ENCODE results near the gene TIMM50.
A peak's percentile ranks its signal among the peaks of the same experiment; 100 is the strongest.

The TIMM50 gene

DNA sequence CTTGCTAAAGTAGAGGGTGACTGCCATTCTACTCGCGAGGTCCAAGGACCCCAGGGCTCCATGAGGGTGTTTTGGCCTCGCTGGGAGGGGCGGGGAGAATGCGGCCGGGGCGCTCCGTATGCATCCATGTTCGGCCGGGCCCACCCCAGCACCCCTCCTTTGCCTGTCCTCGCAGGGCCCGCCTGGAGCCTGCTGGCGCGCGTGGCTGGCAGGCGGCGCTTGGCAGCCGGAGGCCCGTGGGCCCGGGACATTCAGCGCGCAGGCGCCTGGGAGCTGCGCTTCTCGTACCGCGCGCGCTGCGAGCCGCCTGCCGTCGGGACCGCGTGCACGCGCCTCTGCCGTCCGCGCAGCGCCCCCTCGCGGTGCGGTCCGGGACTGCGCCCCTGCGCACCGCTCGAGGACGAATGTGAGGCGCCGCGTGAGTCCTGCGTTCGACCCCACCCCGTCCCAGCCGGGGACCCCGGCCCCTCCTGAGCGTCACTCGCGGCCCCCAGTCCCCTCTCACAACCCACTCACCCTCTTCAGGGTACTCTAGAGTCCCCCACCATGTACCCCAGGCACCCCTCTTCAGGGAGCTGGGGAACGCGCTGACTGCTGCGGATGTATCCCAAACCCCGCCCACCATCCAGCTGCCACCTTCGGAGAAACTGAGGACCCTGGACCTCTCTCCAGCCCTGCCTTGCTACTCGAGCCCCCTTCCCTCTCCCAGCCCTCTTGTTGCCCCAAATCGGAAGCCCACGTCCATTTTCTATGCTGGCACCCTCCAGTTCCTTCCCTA lies 22.2 kb downstream of the TIMM50 start:
- peak; percentile 58 for DNase-seq

GRCh38 chr19:39506598-39506943 lies 25.9 kb downstream of the TIMM50 start:
- DNase-seq, result no peak

DNA sequence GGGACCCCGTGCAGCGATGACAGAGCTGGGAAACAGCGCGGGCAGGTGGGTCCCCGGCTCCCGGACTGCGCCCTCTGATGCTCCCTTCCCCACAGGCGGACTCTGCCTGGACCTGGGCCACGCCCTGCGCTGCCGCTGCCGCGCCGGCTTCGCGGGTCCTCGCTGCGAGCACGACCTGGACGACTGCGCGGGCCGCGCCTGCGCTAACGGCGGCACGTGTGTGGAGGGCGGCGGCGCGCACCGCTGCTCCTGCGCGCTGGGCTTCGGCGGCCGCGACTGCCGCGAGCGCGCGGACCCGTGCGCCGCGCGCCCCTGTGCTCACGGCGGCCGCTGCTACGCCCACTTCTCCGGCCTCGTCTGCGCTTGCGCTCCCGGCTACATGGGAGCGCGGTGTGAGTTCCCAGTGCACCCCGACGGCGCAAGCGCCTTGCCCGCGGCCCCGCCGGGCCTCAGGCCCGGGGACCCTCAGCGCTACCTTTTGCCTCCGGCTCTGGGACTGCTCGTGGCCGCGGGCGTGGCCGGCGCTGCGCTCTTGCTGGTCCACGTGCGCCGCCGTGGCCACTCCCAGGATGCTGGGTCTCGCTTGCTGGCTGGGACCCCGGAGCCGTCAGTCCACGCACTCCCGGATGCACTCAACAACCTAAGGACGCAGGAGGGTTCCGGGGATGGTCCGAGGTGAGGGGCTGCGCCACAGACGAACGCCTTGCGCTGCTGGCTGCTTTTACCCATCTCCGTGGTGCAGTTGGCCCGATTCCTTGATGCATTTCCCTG lies 26.5 kb downstream of the TIMM50 start:
- DNase-seq, result peak; percentile 28

GRCh38 chr19:39507715-39508364 lies 27.2 kb downstream of the TIMM50 start:
- no peak for DNase-seq

DNA sequence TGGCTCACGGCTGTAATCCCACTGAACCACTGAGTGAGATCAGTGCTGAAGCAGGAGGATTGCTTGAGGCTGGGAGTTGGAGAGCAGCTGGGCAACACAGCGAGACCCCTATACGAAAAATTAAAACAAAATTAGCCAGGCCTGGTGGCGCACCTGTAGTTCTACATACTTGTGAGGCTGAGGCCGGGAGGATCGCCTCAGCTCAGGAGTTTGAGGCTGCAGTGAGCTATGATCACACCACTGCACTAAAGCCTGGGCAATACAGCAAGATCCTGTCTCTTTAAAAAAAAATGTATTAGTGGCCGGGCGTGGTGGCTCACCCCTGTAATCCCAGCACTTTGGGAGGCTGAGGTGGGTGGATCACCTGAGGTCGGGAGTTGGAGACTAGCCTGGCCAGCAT lies 28.0 kb downstream of the TIMM50 start:
- DNase-seq, result no peak

GRCh38 chr19:39509233-39509632 lies 28.6 kb downstream of the TIMM50 start:
- DNase-seq, result no peak

- DNase-seq, result no peak
Observed at GRCh38 chr19:39512988-39513387, 32.4 kb downstream of the TIMM50 start.

GRCh38 chr19:39514840-39515550 lies 34.4 kb downstream of the TIMM50 start, which contains the start of gene SELENOV:
Gene SELENOV, plus strand, starts transcription at chr19:39515139. Its CDS starts 74 bp downstream, at chr19:39515213.
- peak; percentile 14 for DNase-seq

DNA sequence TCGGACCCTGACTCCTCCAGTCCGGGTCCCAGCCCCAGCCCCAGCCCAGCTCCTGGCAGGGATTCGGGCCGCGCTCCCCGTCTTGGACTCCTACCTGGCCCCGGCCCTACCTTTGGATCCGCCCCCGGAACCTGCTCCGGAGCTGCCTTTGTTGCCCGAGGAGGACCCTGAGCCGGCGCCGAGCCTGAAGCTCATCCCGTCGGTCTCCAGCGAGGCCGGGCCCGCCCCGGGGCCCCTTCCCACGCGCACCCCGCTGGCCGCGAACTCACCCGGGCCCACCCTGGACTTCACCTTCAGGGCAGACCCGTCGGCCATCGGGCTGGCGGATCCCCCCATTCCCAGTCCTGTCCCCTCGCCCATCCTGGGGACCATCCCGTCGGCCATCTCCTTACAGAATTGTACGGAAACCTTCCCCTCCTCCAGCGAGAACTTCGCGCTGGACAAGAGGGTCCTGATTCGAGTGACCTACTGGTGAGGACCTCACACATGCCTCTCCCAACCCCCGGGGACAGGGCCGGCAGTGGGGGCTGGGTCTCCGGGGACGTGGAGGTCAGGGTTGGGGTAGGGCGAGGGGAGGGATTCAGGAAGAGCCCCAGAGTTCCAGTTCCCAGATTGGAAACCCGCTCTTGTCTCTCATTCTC lies 35.0 kb downstream of the TIMM50 start:
- DNase-seq, result no peak

- DNase-seq, result no peak
Observed at GRCh38 chr19:39516270-39516669, 35.6 kb downstream of the TIMM50 start.

- no peak for DNase-seq
Observed at GRCh38 chr19:39517432-39517831, 36.8 kb downstream of the TIMM50 start.

GRCh38 chr19:39518458-39518857 lies 37.8 kb downstream of the TIMM50 start:
- no peak for DNase-seq

DNA sequence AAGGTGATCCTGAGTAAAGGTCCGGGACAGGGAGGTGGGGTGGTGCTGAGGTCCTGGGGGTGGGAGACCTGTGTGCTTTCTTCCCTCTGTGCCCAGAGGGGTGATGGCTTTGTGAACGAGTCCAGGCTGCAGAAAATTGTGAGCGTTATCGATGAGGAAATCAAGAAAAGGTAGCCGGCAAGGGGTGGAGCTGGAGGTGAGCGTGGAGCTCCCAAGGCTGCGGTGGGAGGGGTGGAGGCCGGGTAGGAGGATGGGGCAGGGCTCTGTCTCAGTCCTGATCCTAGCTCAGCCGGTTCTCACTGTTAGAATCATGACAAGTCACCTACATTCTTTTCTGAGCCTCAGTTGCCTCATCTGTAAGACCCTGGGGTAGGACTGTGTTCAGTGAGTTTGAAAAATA lies 38.3 kb downstream of the TIMM50 start:
- DNase-seq, result no peak

- DNase-seq, result no peak
Observed at GRCh38 chr19:39520541-39521484, 40.2 kb downstream of the TIMM50 start.

GRCh38 chr19:39524495-39524894 lies 43.9 kb downstream of the TIMM50 start:
- DNase-seq, result no peak

- no peak for DNase-seq
Observed at GRCh38 chr19:39525205-39525604, 44.6 kb downstream of the TIMM50 start.

DNA sequence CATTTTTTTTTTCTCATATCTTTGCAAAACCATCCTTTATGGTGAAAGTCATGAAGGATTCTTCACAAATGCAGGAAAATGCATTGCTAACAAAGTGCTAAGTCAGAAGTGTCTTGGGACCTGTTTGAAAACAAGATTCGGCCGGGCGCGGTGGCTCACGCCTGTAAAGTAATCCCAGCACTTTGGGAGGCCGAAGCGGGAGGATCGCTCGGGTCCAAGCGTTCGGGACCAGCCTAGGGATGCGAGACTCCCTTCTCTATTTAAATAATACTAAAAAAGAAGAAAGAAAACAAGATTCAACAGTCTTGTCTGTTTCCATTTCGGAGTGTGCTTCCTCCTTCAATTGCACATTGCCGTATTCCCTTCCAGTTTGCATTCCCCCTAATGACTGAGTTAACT lies 51.2 kb downstream of the TIMM50 start:
- no peak for DNase-seq

- DNase-seq, result peak; percentile 93
Observed at GRCh38 chr19:39532233-39533002, 51.8 kb downstream of the TIMM50 start, which contains the start of gene EID2B. Gene EID2B, minus strand, starts transcription at chr19:39532852. Its CDS starts 50 bp downstream, at chr19:39532802.

GRCh38 chr19:39533003-39533512 lies 52.4 kb downstream of the TIMM50 start:
- no peak for DNase-seq

- DNase-seq, result no peak
Observed at GRCh38 chr19:39533791-39534190, 53.2 kb downstream of the TIMM50 start.

All from effector CD8-positive, alpha-beta T cell (primary cell).